ENCODE measurements around the gene ZNF804A.

ZNF804A gene

GRCh38 chr2:184598316-184599053 is at the start of gene ZNF804A:
Gene ZNF804A (plus strand): TSS chr2:184598529. CDS start chr2:184598960, 431 bp downstream.
- peak; percentile 89 for DNase-seq

GRCh38 chr2:184549153-184549552 is 49.2 kb upstream of the ZNF804A start:
- DNase-seq = no peak

GRCh38 chr2:184551626-184552025 is 46.7 kb upstream of the ZNF804A start:
- no peak for DNase-seq

GRCh38 chr2:184554736-184555135 is 43.6 kb upstream of the ZNF804A start:
- no peak for DNase-seq

GRCh38 chr2:184555352-184555751 is 43.0 kb upstream of the ZNF804A start:
- no peak for DNase-seq

- DNase-seq = no peak
Observed at GRCh38 chr2:184556639-184557038, 41.7 kb upstream of the ZNF804A start.

GRCh38 chr2:184558713-184559464 is 39.4 kb upstream of the ZNF804A start:
- DNase-seq = no peak

GRCh38 chr2:184560603-184561002 is 37.7 kb upstream of the ZNF804A start:
- DNase-seq = no peak

GRCh38 chr2:184562532-184562931 is 35.8 kb upstream of the ZNF804A start:
- no peak for DNase-seq

GRCh38 chr2:184564092-184564491 is 34.2 kb upstream of the ZNF804A start:
- DNase-seq = no peak

- no peak for DNase-seq
Observed at GRCh38 chr2:184566716-184567115, 31.6 kb upstream of the ZNF804A start.

- no peak for DNase-seq
Observed at GRCh38 chr2:184577056-184577455, 21.3 kb upstream of the ZNF804A start.

GRCh38 chr2:184577743-184578142 is 20.6 kb upstream of the ZNF804A start:
- no peak for DNase-seq

- DNase-seq = no peak
Observed at GRCh38 chr2:184579226-184579625, 19.1 kb upstream of the ZNF804A start.

GRCh38 chr2:184581391-184581790 is 16.9 kb upstream of the ZNF804A start:
- DNase-seq = no peak

- DNase-seq = no peak
Observed at GRCh38 chr2:184589261-184589660, 9.1 kb upstream of the ZNF804A start.

- DNase-seq = peak; percentile 13
Observed at GRCh38 chr2:184596819-184597411, 1.4 kb upstream of the ZNF804A start.

GRCh38 chr2:184597571-184597991 is 748 bp upstream of the ZNF804A start:
- no peak for DNase-seq

- DNase-seq = no peak
Observed at GRCh38 chr2:184598002-184598315, 370 bp upstream of the ZNF804A start.

GRCh38 chr2:184599054-184599871 is 934 bp downstream of the ZNF804A start:
- peak; percentile 43 for DNase-seq

- no peak for DNase-seq
Observed at GRCh38 chr2:184599872-184600222, 1.5 kb downstream of the ZNF804A start.

GRCh38 chr2:184602734-184603133 is 4.4 kb downstream of the ZNF804A start:
- DNase-seq = no peak

- no peak for DNase-seq
Observed at GRCh38 chr2:184610891-184611290, 12.6 kb downstream of the ZNF804A start.

Data from NCI-H1694 treated with DMSO at 0.1 percent for 48 hours (cell line).